Spleen (tissue), 7 donors: ENCODE measurements around the gene NAPEPLD.

Experiments used
- POLR2A ChIP-seq, 3 donors: fragments of 450-650 bp; IDR thresholded peaks; one replicate each; pipeline ENCODE4 v1.5.1; 2017; ENCODE audit warnings: antibody characterized with exemption in 3 of 3, mild to moderate bottlenecking in 1 of 3
- POLR2AphosphoS5 ChIP-seq, 3 donors: sonication (generic); formaldehyde crosslinking; IDR thresholded peaks; one replicate each; pipeline ENCODE4 v1.5.1; 2017; ENCODE audit warnings: antibody characterized with exemption in 3 of 3
- TF ChIP-seq, protein P1 (sequence below), 11 experiments: fragments of 200-600 bp in 7 of 11; fragments of 450-650 bp in 4 of 11; sonication (generic) in 4 of 11; IDR thresholded peaks in 8 of 11; conservative IDR thresholded peaks in 3 of 11; 1 replicate in 7 of 11; 2 replicates in 4 of 11; pipeline versions ENCODE4 v1.4.0 to v1.8.0; 2016 to 2021; ENCODE audit warnings: antibody characterized with exemption in 11 of 11, inconsistent platforms in 4 of 11, mild to moderate bottlenecking in 1 of 11
- donor health status: DM: no; HTN: no; CAD: no; lungs with moderate emphysema.
- donor health status: DM: no; HTN: no; CAD: no.
- donor health status: DM: no; HTN: no; CAD: no.

GRCh38 chr7:103106005-103106702, 42.7 kb downstream of the NAPEPLD start:
- peak in 1 of 3 donors; percentile 17 for TF ChIP-seq POLR2AphosphoS5 (IDR thresholded peaks at IDR 0.05)
- TF ChIP-seq, protein P1, sequence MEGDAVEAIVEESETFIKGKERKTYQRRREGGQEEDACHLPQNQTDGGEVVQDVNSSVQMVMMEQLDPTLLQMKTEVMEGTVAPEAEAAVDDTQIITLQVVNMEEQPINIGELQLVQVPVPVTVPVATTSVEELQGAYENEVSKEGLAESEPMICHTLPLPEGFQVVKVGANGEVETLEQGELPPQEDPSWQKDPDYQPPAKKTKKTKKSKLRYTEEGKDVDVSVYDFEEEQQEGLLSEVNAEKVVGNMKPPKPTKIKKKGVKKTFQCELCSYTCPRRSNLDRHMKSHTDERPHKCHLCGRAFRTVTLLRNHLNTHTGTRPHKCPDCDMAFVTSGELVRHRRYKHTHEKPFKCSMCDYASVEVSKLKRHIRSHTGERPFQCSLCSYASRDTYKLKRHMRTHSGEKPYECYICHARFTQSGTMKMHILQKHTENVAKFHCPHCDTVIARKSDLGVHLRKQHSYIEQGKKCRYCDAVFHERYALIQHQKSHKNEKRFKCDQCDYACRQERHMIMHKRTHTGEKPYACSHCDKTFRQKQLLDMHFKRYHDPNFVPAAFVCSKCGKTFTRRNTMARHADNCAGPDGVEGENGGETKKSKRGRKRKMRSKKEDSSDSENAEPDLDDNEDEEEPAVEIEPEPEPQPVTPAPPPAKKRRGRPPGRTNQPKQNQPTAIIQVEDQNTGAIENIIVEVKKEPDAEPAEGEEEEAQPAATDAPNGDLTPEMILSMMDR (IDR thresholded peaks at IDR 0.05 in 8 of 11, conservative IDR thresholded peaks at IDR 0.05 in 3 of 11) = no peak
- TF ChIP-seq POLR2A (IDR thresholded peaks at IDR 0.05) = no peak
